Spinal cord (tissue), 10 donors: ENCODE measurements around the gene LRRK2. TPM values are rescaled to one million over a fixed set of nuclear protein-coding genes. Genes with fewer than 3 reads are reported as not detected.
A peak's percentile ranks its signal among the peaks of the same experiment; 100 is the strongest.

ENCODE experiments used
- DNase-seq, 6 donors: peaks; one replicate each; pipeline versions ENCODE4 v3.0.0 to v3.0.0-alpha.2; 2013 to 2015; ENCODE audit warnings: low spot score in 6 of 6, low read depth in 4 of 6
- H3K27ac ChIP-seq: one replicate; pipeline ENCODE4 v1.5.1; 2013; ENCODE audit warnings: low read depth, low read length, control low read depth
- H3K27me3 ChIP-seq: one replicate; pipeline ENCODE4 v1.6.1; 2013; ENCODE audit warnings: low read length; ENCODE audit not compliant: control insufficient read depth, insufficient read depth
- H3K36me3 ChIP-seq: one replicate; pipeline ENCODE4 v1.6.1; 2013; ENCODE audit warnings: low read length; ENCODE audit not compliant: control insufficient read depth, insufficient read depth
- H3K4me1 ChIP-seq: one replicate; pipeline ENCODE4 v1.6.1; 2013; ENCODE audit warnings: low read length; ENCODE audit not compliant: control insufficient read depth, insufficient read depth
- H3K4me3 ChIP-seq: one replicate; pipeline ENCODE4 v1.5.1; 2013; ENCODE audit warnings: low read depth, low read length, control low read depth
- H3K9me3 ChIP-seq: one replicate; pipeline ENCODE4 v1.6.1; 2013; ENCODE audit warnings: low read length; ENCODE audit not compliant: control insufficient read depth, insufficient read depth
- WGBS: methylation state at CpG from one replicate; pipeline ENCODE4 v1.1.5; 2013; ENCODE audit warnings: missing lambda C conversion rate; ENCODE audit not compliant: insufficient coverage; 5-methylcytosine and 5-hydroxymethylcytosine counted together
- polyA plus RNA-seq, 2 donors: library from polyadenylated mRNA; unstranded; fragments of 120-200 nt; gene quantifications; one replicate each; pipeline ENCODE4 v1.2.1, GENCODE V29; 2013; ENCODE audit not compliant: insufficient read length in 2 of 2
- total RNA-seq, 2 donors: library from RNA; depleted of rRNA in 1 of 2; stranded (reverse); fragments of 120-200 nt in 1 of 2; fragments of >200 nt in 1 of 2; gene quantifications; one replicate each; pipeline versions ENCODE4 v1.2.3 to v1.2.4, GENCODE V29; 2013 to 2014
- donor health status: healthy.

LRRK2 gene
- total and polyA plus RNA-seq, 4 donors: 18.6 to 43.5 (median 28.2) TPM

DNA sequence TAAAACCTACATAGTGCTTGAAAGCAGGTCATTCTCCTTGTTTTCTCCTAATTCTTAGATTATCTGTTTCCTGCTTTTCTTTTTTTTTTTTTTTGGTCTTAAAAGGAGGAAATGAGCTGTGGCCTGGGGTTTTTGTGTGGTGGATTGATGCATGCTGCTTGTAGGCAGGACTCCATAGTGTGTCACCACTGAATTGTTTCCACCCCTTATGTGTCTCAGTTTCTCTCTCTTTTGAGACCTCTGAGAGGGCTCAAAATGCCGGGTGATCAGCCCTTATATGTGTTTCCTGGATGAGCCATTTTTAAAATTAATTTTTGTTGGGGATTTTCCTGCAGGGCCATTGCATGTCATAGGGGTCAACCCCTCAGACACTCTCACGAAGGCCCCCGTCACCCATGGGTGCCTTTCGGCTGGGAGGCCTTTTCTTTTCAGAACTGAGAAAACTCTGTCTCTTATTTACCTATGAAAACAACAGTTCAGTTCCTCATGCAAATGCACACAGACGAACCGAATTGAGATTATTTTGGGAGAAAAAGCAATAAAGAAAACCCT is 32.0 kb upstream of the LRRK2 start:
- Histone ChIP-seq H3K27ac (no peak overlapping the region), H3K4me3 (no peak overlapping the region), H3K27me3 (no peaks in the 10 kb centered on the region), H3K4me1 (no peaks in the 10 kb centered on the region), H3K9me3 (peaks cover 2% of the 10 kb centered on the region), H3K36me3 (no peaks in the 10 kb centered on the region)
- DNase-seq: no peak
- WGBS: 95% methylated on average over 3 of the region's 6 CpGs

DNA sequence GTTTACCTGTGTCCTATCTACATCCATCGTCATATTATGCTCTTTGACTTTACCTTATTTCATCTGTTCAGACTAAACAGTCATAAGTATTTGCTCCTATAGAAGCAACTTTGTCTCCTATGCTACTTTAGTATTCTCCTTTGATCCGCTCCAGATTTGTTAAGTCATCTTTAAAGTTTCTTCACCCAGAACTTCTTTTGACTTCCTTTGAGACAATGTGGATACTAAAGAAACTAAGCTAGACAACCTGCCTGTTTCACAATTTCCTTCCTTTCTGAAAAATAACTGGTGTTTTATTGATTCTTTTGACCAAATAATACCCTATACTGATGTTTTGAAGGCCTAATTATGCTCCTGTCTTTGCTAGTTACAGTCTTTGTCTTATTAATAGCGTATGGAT is 30.0 kb upstream of the LRRK2 start:
- no peak for DNase-seq
- H3K4me3 ChIP-seq: no peak overlapping the region
- H3K27me3 ChIP-seq: no peaks in the 10 kb centered on the region
- H3K36me3 ChIP-seq: no peaks in the 10 kb centered on the region
- no peaks in the 10 kb centered on the region for H3K4me1 ChIP-seq
- no peak overlapping the region for H3K27ac ChIP-seq
- WGBS: no CpG with 5 or more reads among the region's 3 CpGs
- no peaks in the 10 kb centered on the region for H3K9me3 ChIP-seq

DNA sequence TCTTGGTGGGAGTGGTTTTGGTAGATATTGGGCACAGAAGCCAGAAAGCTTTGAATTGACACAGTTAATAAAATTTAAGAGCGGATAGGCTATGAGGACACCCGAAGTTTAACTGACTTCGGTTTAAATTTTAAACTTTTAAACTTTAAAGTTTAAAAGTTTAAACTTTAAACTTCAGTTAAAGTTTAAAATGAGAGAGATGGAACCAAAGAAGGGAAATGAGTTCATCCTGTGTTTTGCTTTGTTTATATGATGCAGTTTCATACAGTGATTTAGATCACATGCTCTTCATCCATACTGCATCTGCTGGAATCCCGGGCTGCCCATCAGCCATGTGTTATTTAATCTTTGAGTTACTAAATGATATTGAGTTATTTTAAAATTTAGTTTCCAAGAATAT is 27.2 kb upstream of the LRRK2 start:
- H3K4me3 ChIP-seq: no peak overlapping the region
- H3K36me3 ChIP-seq: no peaks in the 10 kb centered on the region
- no peaks in the 10 kb centered on the region for H3K4me1 ChIP-seq
- DNase-seq: no peak
- no peaks in the 10 kb centered on the region for H3K9me3 ChIP-seq
- WGBS: no CpG with 5 or more reads among the region's 4 CpGs
- no peak overlapping the region for H3K27ac ChIP-seq
- no peaks in the 10 kb centered on the region for H3K27me3 ChIP-seq

DNA sequence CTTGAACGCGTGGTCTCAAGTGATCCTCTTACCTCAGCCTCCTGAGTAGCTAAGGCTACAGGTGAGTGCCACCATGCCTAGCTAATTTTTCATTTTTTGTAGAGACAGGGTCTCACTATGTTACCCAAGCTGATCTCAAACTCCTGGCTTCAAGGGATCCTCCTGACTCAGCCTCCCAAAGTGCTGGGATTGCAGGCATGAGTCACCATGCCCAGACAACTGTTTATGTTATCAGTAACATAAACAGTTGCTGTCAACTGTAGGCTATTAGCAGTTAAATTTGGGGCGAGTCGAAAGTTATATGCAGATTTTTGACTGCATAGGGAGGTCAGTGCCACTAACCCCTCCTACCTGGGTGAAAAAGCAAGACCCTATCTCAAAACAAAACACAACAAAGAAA is 26.2 kb upstream of the LRRK2 start:
- WGBS: 91% methylated on average over 2 of the region's 4 CpGs

DNA sequence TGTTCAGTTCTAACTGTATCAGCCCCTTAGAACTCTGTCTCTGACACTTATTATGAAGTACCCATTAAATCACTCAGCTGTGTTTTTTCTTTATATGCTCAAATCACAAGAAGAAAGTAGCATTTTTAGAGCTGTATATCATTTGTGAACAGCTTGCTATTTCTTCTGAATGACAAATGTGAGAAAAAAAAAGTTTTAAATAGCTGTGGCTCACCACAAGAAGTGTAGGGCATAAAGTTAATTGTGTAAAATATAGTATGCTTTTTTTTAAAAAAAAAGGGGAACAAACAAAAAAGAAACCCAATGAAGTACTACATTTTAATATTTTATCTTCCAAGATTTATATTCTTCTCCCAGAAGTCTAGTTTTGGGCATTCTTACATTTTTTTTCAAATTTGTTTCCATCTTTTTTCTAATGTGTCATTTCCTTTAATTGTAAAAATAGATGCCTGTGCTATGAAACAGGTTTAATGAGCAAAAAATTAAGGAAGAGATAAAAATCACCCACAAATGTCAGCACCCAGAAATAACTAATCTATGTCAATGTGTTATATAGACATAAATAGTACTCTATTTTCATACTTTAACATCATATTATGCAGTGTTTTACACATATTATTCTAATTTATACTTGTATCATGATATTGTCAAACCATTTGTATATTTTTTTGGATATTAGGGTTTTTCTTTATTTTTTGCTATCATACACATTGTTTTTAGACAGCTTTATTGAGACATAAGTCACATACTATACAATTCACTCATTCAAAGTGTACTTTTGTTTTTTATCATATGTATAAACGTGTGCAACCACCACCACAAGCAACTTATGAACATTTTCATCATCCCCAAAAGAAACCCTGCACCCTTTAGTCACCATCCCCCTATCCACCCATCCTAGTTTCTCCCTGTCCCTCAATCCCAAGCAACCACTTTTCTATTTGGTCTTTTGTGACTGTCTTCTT is 22.4 kb upstream of the LRRK2 start:
- H3K27me3 ChIP-seq: no peaks in the 10 kb centered on the region
- no peak overlapping the region for H3K4me3 ChIP-seq
- H3K4me1 ChIP-seq: no peaks in the 10 kb centered on the region
- no CpG with 5 or more reads among the region's 1 CpG for WGBS
- DNase-seq: peak in 1 of 6 donors; percentile 23
- H3K27ac ChIP-seq: no peak overlapping the region
- H3K36me3 ChIP-seq: no peaks in the 10 kb centered on the region
- no peaks in the 10 kb centered on the region for H3K9me3 ChIP-seq

More for the DNA sequence above, 26.2 kb upstream of the LRRK2 start:
- no peak overlapping the region for H3K27ac ChIP-seq
- DNase-seq: no peak
- no peaks in the 10 kb centered on the region for H3K27me3 ChIP-seq
- H3K9me3 ChIP-seq: no peaks in the 10 kb centered on the region
- H3K36me3 ChIP-seq: no peaks in the 10 kb centered on the region
- H3K4me3 ChIP-seq: no peak overlapping the region
- H3K4me1 ChIP-seq: no peaks in the 10 kb centered on the region

DNA sequence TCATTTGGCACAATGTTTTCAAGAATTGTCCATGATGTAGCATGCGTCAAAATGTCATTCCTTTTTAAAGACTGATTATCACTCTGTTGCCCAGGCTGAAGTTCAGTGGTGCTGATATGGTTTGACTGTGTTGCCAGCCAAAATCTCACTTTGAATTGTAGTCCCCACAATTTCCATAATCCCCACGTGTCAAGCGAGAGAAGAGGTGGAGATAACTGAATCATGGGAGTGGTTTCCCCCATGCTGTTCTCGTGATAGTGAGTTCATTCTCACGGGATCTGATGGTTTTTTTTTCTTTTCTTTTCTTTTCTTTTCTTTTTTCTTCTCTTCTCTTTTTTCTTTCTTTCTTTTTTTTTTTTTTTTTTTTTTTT is 21.8 kb upstream of the LRRK2 start:
- H3K4me1 ChIP-seq: no peaks in the 10 kb centered on the region
- 100% methylated on average over 1 of the region's 5 CpGs for WGBS

DNA sequence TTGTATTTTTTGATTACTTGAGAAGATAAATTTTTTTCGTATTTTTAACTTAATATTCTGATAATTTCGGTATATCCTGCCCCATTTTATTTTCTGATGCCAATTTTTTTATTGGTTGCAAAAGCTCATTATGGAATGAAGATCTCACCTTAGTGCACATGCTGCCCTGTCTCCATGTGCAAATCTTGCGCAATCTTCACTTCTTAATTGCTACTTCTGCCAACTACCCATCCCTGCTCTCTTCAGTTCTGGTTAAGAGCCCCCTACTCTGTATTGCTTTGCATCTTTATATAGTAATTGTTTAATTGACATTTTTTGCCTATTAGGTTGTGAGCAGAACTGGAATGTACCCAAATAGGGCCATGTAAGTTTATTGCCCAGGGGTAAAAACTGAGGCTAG is 20.5 kb upstream of the LRRK2 start:
- DNase-seq: no peak
- Histone ChIP-seq H3K4me1 (no peaks in the 10 kb centered on the region), H3K27ac (no peak overlapping the region), H3K27me3 (no peaks in the 10 kb centered on the region), H3K9me3 (no peaks in the 10 kb centered on the region), H3K4me3 (no peak overlapping the region), H3K36me3 (no peaks in the 10 kb centered on the region)
- no CpG with 5 or more reads among the region's 3 CpGs for WGBS

More for the DNA sequence above, 21.8 kb upstream of the LRRK2 start:
- Histone ChIP-seq H3K9me3 (no peaks in the 10 kb centered on the region), H3K27ac (no peak overlapping the region), H3K4me3 (no peak overlapping the region), H3K27me3 (no peaks in the 10 kb centered on the region), H3K36me3 (no peaks in the 10 kb centered on the region)
- DNase-seq: no peak

DNA sequence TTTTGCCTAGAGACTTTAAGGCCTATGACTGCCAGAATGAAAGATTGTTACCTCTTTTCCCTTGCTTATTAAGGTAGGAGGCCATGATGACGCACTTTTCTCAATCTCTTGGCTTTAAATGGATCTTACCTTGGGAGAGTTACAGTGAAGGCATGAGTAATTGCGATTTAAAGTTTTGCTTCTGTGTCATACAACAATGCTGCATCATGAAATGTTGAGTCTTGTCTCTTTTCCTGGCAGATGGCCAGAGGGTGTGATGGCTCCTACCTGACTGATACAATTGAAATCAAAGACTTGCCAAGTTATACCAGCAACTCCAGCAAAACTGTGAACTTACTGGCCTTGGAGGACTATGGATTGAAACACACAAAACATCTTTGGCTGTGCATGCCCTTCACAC is 17.2 kb upstream of the LRRK2 start:
- no peaks in the 10 kb centered on the region for H3K4me1 ChIP-seq
- no peak overlapping the region for H3K27ac ChIP-seq
- 100% methylated on average over 1 of the region's 2 CpGs for WGBS
- no peaks in the 10 kb centered on the region for H3K36me3 ChIP-seq
- H3K4me3 ChIP-seq: no peak overlapping the region
- peaks cover 3% of the 10 kb centered on the region for H3K9me3 ChIP-seq
- no peaks in the 10 kb centered on the region for H3K27me3 ChIP-seq
- no peak for DNase-seq

DNA sequence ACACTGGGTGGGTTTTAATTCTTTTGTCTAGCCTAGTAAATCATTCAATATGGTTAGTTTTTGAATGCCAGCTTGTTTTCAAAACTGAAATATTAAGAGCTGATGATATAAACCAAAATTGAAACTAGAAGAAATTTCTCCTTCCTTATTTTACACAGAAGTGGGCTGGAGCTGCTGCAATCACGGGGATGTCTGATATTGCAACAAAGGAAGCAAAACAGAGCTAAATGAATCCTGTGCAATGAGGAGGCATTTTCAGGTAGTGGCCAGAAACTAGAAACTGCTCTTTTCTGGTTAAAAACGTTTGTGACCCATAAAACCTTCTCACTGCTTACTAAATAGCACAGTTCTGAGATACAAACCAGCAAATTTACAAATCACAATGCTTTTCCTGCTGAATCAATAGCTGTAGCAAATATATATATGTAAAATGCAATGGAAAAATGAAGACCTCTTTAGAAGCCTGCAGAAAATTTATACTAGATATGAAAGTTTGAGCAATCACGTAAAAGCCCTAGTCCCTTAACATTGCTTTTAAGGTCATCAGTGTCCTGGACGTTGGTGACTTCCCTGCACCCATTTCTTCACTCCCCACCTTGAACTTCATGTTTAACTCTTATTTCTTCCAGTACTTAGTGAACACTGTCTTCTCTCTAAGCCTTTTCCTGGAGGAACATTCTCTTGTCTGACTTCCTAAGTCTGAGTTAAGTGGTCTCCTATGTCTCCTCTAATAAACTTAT is 15.9 kb upstream of the LRRK2 start:
- no peak overlapping the region for H3K4me3 ChIP-seq
- no peaks in the 10 kb centered on the region for H3K36me3 ChIP-seq
- no peaks in the 10 kb centered on the region for H3K4me1 ChIP-seq
- peaks cover 5% of the 10 kb centered on the region for H3K9me3 ChIP-seq
- no peak overlapping the region for H3K27ac ChIP-seq
- 43% methylated on average over 1 of the region's 4 CpGs for WGBS
- DNase-seq: no peak
- H3K27me3 ChIP-seq: no peaks in the 10 kb centered on the region
